Activated naive CD8-positive, alpha-beta T cell treated with anti-CD3 and anti-CD28 coated beads, Interleukin-2, amount 50 U/mL, for 16 hours (primary cell): ENCODE measurements around the gene VEGFB.

Experiments used
- DNase-seq: peaks from one replicate; pipeline ENCODE4 v3.0.0-alpha.2; 2020; ENCODE audit warnings: low read depth, low spot score

The VEGFB gene

DNA sequence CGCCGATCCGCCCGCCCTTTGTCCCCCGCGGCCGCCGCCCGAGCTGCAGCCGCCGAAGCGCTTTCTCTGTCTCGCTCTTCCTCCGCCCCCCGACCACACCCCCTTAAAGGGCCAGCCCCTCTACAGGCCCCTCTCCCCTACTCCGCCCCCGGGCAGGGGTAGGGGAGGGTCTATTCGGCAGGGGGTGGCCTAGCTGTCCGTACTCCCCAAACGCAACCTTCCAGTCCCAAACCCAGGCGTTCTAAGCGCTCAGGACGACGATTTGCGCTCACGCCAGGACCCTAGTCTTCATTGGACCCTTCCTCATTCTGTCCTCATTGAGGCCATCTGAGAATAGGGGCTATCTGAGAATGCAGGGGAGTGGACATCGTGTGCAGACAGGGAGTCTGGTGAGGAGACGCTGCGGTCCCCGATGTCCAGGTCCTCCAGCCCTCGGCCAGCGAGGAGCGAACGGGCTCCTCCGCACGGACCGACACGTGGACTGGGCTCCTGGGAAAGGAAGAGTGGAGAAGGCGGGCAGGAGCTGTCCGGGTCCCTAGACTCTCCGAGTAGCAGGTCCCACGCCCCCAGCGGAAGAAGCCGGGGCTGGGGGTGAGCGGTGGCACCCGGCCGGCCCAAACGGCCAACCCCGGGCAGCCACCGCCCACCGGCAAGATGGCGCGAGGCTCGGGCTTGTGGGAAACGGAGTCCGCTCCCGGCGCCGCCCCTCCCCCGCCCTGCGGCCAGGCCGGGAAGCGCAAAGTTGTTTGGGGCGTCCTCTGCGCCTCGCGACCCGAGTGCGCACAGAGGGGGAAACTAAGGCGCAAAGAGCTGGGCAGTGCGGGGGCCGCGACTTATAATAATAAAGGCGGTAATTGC lies 12.7 kb downstream of the VEGFB start, which contains the start of gene PPP1R14B:
Gene PPP1R14B, minus strand, starts transcription at position 73 of the 858 bp plus-strand sequence. CDS start 270 bp downstream, outside the sequence.
- DNase-seq, result peak; percentile 78

DNA sequence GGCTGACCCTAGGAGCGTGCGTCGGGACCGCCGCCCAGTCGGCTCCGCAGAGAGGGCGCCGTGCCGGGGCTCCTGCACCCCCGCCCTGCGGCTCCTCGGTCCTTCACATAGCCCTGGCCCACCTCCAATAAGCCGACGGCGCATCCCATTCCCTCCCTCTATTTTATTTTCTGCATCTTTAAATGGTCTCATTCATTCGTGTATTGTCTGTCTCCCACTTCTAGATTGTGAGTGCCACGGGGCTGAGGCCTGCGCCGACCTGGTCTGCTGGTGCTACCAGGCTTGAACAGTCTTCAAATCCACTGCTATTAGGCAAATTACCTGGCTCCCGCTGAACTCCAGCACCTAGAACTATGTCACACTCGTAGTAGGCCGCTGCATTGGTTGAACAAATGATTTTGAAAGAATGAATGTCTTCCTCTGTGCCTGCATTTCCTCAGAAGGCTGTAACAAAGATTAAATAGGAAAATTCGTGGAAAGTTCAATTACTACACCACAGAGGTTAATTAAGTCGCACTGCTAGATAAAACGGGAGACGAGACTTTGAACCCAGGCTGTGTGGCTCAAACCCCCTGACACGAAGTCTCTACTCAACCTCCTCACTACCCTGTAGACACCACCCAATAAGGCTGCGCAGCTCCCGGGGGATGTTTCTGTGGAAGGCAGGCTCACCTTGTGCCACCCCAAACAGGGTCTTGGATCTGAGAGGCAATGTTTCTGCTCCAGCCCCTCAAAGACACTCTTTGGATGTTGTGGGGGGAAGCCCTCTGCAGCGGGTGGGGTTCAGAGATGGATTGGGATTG lies 13.5 kb downstream of the VEGFB start:
- DNase-seq, result no peak

DNA sequence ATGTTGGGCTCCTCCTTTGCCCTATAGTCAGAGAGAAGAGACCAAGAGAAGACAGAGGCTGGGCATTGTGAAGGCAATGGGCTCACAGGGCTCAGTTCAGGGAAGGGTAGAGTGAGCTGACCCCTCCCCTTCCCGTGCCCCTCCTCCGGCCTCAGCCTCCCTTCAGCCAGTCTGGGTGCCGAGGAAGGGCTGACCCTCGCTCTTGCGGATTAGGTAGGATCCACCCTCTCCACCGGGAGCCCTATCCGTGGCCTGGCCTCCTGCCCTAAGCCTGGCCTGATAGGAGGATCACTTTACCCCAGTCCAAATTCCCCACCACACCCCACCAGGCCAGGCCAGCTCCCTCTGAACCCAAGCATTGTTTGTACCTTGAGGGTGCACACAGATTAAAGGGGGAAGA lies 14.2 kb downstream of the VEGFB start:
- DNase-seq, result no peak

DNA sequence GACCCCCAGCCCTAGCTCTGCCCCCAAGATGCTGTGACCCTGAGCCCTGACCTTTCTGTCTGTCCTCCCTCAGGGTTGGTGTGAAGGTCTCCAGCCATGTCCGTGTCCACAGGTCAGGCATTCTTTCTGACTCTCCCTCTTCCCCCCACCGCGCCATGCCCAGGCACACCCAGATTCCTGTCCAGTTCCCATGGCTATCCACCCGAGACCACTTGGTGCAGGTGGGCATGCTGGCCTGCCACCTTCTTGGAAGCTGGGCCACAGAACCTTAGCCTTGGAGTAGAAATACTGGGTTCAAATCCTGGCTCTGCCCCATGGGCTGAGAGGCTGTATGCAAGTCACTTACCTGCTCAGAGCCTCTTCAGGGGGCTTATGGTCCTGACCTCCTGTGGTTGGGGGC lies 14.7 kb downstream of the VEGFB start:
- no peak for DNase-seq

DNA sequence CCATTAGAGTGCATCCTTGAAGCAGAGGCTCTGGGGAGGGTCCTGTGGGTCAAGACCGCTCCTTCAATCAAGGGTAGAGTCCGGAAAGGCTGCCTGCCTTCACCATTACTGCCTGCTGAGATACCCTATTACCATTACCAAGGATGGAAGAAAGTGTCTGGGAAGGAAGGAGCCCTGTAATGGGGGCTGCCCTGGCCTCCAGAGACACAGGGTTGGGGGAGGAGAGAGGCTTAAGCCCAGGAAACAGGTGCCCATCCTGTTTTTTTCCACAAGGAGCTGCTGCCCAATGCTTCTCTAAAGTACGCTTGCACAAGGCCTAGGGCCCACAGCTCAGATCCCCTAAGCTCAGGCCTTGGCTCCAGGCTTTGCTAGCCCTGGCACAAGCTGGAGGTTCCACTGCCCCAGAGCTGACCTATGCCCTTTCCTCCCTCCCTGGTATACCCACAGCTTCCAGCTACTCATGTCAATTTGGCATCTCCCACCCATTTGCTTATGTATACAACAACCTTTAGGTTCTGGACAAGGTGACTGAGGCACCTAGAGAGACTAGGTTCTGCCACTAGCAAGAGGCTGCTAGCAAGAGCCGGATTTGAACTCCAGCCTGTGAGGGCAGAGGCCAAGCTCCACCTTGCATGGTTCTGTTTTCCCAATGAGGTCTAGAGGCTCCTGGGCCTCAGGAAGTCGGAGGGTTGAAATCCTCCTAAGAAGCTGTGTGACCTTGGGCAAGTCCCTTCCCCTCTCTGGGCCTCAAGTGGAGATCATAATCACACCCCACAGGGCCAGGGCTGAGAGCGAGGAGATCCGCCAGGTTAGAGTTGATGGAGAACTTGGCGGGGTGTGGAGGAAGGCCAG lies 15.4 kb downstream of the VEGFB start:
- DNase-seq, result no peak

DNA sequence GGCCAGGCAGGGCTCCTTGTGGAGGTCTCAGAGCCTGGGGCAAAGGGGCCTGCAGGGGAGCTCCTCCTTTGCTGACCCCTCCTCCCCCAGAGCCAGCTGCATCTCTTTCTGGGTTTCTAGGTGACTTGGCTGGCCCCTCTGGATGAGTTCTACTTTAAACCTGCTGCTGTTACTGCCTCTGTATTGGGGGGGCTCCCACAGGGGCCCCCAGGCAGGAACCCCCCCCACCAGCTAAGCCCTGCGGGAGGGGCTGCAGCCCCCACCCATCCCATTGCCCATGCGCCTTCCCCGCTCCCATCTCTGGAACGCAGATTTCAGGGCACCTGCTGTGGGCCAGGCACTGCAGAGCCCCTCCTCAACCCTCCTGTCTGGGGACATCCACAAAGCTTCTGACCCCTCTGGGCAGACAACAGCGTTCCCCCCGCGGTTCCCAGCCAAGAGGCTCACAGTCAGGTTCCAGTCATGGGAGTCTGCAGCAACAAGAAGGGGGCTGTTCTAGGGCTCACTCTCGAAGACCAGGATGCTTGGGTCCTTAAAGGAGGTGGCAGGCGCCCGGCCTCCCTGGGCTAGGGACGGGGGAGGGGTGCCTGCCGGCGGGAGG lies 16.1 kb downstream of the VEGFB start:
- DNase-seq, result no peak

GRCh38 chr11:64251016-64251752 lies 16.8 kb downstream of the VEGFB start, which contains the start of gene PLCB3:
TSS of gene PLCB3 (plus strand) at chr11:64251530. CDS start at chr11:64251650, 120 bp downstream.
- DNase-seq, result no peak

- no peak for DNase-seq
Measured at GRCh38 chr11:64251753-64252002, 17.3 kb downstream of the VEGFB start.

- DNase-seq, result no peak
Measured at GRCh38 chr11:64252003-64252872, 17.9 kb downstream of the VEGFB start.

- no peak for DNase-seq
Measured at GRCh38 chr11:64253043-64253442, 18.7 kb downstream of the VEGFB start.

GRCh38 chr11:64253481-64253880 lies 19.1 kb downstream of the VEGFB start:
- DNase-seq, result no peak

DNA sequence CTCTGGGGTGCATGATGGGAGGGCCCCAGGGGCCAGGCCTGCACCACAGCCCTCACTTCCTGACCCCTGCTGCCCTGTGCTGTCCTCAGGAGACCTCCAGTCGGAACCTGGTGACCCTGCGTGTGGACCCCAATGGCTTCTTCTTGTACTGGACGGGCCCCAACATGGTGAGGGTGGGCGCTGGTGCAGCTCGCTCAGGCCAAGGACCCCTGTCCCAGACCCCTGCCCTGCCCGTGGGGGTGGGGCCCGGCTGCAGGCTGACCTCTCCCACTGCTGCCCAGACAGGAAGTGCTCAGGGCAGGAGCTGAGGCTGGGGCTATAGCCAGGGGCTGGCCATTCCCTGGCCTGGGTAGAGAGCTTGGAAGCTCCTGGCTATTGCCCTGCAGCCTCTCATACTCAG lies 19.9 kb downstream of the VEGFB start:
- DNase-seq, result no peak

DNA sequence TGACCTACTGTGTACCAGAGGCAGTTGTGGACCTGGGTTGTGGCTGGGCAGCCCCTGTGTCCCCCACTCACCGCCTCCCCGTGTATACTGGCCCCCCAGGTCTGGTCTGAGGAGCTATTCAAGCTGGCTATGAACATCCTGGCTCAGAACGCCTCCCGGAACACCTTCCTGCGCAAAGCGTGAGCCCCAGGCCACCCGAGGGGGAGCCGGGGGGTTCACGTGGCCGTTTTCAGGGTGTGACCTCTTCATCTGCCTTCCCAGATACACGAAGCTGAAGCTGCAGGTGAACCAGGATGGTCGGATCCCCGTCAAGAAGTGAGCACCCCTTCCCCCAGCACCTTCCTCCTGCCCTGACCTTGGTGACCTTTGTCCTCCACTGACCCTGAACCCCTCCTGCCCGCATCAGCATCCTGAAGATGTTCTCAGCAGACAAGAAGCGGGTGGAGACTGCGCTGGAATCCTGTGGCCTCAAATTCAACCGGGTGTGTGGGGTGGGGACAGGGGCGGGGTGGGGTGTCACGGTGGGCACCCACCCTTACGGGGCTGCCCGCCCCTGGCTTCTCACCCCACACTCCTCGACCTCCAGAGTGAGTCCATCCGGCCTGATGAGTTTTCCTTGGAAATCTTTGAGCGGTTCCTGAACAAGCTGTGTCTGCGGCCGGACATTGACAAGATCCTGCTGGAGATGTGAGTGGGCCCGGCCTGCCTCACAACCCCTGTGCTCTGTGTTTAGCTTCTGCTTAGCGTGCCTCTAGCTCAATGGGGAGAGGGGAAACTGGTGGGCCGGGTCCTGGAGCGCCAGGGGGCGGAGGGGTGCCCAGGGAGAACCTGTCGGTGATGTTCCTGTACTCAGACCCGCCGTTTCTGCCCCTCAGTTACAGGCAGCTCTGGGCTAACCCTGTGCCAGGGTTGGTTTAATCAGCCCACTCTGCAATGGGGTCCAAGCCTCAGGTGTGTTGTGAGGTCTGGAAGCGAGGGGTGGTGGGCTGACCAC lies 21.0 kb downstream of the VEGFB start:
- no peak for DNase-seq

GRCh38 chr11:64256300-64256699 lies 21.9 kb downstream of the VEGFB start:
- DNase-seq, result no peak

- DNase-seq, result no peak
Measured at GRCh38 chr11:64258356-64258755, 24.0 kb downstream of the VEGFB start.

DNA sequence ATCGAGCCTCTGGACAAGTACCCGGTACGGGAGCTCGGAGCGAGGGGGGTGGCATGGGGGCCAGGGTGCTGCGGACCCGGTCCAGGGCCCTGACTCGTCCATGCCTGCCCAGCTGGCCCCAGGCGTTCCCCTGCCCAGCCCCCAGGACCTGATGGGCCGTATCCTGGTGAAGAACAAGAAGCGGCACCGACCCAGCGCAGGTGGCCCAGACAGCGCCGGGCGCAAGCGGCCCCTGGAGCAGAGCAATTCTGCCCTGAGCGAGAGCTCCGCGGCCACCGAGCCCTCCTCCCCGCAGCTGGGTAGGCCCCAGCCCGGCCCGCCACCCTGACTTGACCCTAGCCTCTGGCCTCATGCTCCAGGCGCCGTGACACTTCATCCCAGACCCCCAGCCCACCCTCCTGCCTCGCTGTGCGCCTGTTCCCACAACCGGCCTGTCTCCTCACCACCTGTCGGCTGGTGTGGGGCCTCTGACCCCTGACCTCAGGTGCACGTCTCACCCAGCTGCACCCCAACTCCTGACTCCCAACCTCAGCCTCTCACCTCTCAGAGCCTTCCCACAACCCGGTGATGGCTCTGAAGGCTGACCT lies 24.7 kb downstream of the VEGFB start:
- no peak for DNase-seq

DNA sequence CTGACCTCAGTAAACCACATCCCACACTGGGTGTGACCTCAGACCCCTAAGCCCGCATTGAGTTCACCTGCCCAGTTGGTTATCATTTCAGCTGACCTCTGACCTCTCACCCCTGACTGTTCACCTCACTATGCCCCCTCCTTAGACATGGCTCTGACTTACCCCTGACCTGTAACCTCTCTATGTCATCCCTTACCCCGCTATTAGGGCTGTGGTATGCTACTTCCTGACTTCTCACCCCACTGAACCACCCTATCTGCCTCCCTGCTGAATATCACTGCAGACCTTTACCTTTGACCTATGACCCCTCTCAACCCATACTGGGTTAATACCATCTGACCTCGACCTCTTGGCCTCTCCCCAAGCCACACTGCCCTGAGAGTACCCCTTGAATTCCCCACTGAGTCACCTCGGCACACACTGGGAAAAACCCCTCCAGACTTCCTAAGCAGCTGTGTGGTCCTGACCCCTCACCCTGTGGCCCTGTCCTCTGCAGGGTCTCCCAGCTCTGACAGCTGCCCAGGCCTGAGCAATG lies 25.2 kb downstream of the VEGFB start:
- DNase-seq, result no peak

DNA sequence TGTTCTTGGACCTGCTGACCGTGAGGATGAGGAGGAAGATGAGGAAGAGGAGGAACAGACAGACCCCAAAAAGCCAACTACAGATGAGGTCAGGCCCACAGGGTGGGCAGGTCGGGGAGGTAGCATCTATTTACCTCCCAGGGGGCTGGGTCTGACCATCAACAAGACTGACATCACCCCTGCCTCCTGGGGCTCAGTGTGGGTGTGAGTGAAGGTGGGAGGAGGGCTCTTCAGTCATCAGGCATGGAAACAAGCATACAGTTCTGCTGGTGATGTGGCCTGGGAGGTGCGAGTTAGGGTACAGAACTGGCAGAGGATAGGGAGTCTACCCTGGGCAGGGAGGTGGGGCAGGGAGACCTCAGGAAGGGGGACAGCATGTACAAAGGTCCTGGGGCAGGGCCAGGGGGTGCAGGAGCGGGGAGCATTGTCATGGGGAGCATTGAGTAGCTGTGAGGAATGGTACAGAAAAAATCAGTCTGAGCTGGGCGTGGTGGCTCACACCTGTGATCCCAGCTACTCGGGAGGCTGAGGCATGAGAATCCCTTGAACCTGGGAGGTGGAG lies 25.8 kb downstream of the VEGFB start:
- DNase-seq, result no peak
